ENCODE results near the gene PPIG.
"Not testable (repeated sequence)": the region's sequence is repeated elsewhere in the genome, so short reads cannot be mapped to it uniquely, and the experiment has no call there.

PPIG gene

GRCh38 chr2:169584005-169584877 is at the start of gene PPIG:
TSS of gene PPIG (plus strand) at chr2:169584351. CDS start at chr2:169604042, 19,691 bp downstream.
- peak; percentile 84 to 87 for DNase-seq

- DNase-seq, result not testable (repeated sequence)
Observed at GRCh38 chr2:169539460-169539859, 44.7 kb upstream of the PPIG start.

- no peak for DNase-seq
Observed at GRCh38 chr2:169540146-169540545, 44.0 kb upstream of the PPIG start.

GRCh38 chr2:169542433-169542832 is 41.7 kb upstream of the PPIG start:
- no peak for DNase-seq

GRCh38 chr2:169546756-169547155 is 37.4 kb upstream of the PPIG start:
- no peak for DNase-seq

- DNase-seq, result no peak
Observed at GRCh38 chr2:169561364-169561763, 22.8 kb upstream of the PPIG start.

- DNase-seq, result not testable (repeated sequence)
Observed at GRCh38 chr2:169562084-169562483, 22.1 kb upstream of the PPIG start.

- no peak for DNase-seq
Observed at GRCh38 chr2:169562519-169562918, 21.6 kb upstream of the PPIG start.

GRCh38 chr2:169565686-169566085 is 18.5 kb upstream of the PPIG start:
- DNase-seq, result no peak

- DNase-seq, result no peak
Observed at GRCh38 chr2:169569948-169570347, 14.2 kb upstream of the PPIG start.

GRCh38 chr2:169570752-169571151 is 13.4 kb upstream of the PPIG start:
- DNase-seq, result not testable (repeated sequence)

- no peak for DNase-seq
Observed at GRCh38 chr2:169571571-169571970, 12.6 kb upstream of the PPIG start.

GRCh38 chr2:169572189-169572588 is 12.0 kb upstream of the PPIG start:
- no peak for DNase-seq

- no peak for DNase-seq
Observed at GRCh38 chr2:169572821-169573159, 11.4 kb upstream of the PPIG start.

- DNase-seq, result peak; percentile 83 to 89
Observed at GRCh38 chr2:169573160-169573973, 10.8 kb upstream of the PPIG start, which contains the start of gene FASTKD1. TSS of gene FASTKD1 (minus strand) at chr2:169573865. CDS start at chr2:169572029, 1,836 bp downstream.

GRCh38 chr2:169573974-169574299 is 10.2 kb upstream of the PPIG start:
- no peak for DNase-seq

GRCh38 chr2:169574539-169574938 is 9.6 kb upstream of the PPIG start:
- DNase-seq, result not testable (repeated sequence)

GRCh38 chr2:169575264-169575663 is 8.9 kb upstream of the PPIG start:
- not testable (repeated sequence) for DNase-seq

GRCh38 chr2:169579044-169579443 is 5.1 kb upstream of the PPIG start:
- no peak for DNase-seq

- not testable (repeated sequence) for DNase-seq
Observed at GRCh38 chr2:169582552-169583266, 1.4 kb upstream of the PPIG start.

GRCh38 chr2:169583518-169583917 is 633 bp upstream of the PPIG start:
- DNase-seq, result no peak

GRCh38 chr2:169585673-169586072 is 1.5 kb downstream of the PPIG start:
- no peak for DNase-seq

GRCh38 chr2:169590804-169591203 is 6.7 kb downstream of the PPIG start:
- no peak for DNase-seq

Data from NCI-H1930 (cell line).